GM21619 (cell line): ENCODE measurements around the gene SCTR.

Experiments
- ATAC-seq: cut with Tn5 transposase; IDR thresholded peaks from one replicate; pipeline ENCODE4 v1.9.1; 2021; ENCODE audit not compliant: unreplicated experiment

The SCTR gene

GRCh38 chr2:119431976-119432850, 92.1 kb downstream of the SCTR start:
- no peak for ATAC-seq

GRCh38 chr2:119431155-119431975, 92.9 kb downstream of the SCTR start, which contains the start of gene TMEM37:
TMEM37 (plus strand) TSS chr2:119431854; CDS start chr2:119431904, 50 bp downstream.
- peak; percentile 73 for ATAC-seq

- ATAC-seq = no peak
These were observed 94.2 kb downstream of the SCTR start for GRCh38 chr2:119430023-119430498.

- no peak for ATAC-seq
These were observed 94.9 kb downstream of the SCTR start for GRCh38 chr2:119429225-119429981.

- ATAC-seq = no peak
These were observed 95.6 kb downstream of the SCTR start for GRCh38 chr2:119428488-119429224.

- no peak for ATAC-seq
These were observed 96.5 kb downstream of the SCTR start for GRCh38 chr2:119427756-119428155.

GRCh38 chr2:119426801-119427395, 97.4 kb downstream of the SCTR start:
- ATAC-seq = no peak

GRCh38 chr2:119426396-119426675, 97.9 kb downstream of the SCTR start:
- no peak for ATAC-seq

- ATAC-seq = no peak
These were observed 98.5 kb downstream of the SCTR start for GRCh38 chr2:119425620-119426395.

- ATAC-seq = no peak
These were observed 99.2 kb downstream of the SCTR start for GRCh38 chr2:119425119-119425405.

GRCh38 chr2:119424284-119425118, 99.8 kb downstream of the SCTR start:
- ATAC-seq = no peak

- ATAC-seq = no peak
These were observed 100.5 kb downstream of the SCTR start for GRCh38 chr2:119423811-119424210.

- ATAC-seq = no peak
These were observed 101.2 kb downstream of the SCTR start for GRCh38 chr2:119423108-119423444.

GRCh38 chr2:119422360-119423107, 101.7 kb downstream of the SCTR start:
- no peak for ATAC-seq

GRCh38 chr2:119421741-119422140, 102.5 kb downstream of the SCTR start:
- ATAC-seq = no peak

- ATAC-seq = no peak
These were observed 103.0 kb downstream of the SCTR start for GRCh38 chr2:119421304-119421703.

GRCh38 chr2:119419803-119420508, 104.3 kb downstream of the SCTR start:
- no peak for ATAC-seq

GRCh38 chr2:119419065-119419464, 105.2 kb downstream of the SCTR start:
- no peak for ATAC-seq
